Muscle layer of duodenum (tissue), 2 donors: Measurements from ENCODE around the gene ETFRF1.

Experiments used
- H3K27ac ChIP-seq: one replicate; pipeline ENCODE4 v1.7.0; 2013; ENCODE audit warnings: mild to moderate bottlenecking, low read length
- H3K27me3 ChIP-seq: one replicate; pipeline ENCODE4 v1.7.0; 2013; ENCODE audit warnings: low read depth, mild to moderate bottlenecking, control low read depth, low read length
- H3K36me3 ChIP-seq, 2 donors: one replicate each; pipeline ENCODE4 v1.7.0; 2013; ENCODE audit warnings: low read length in 2 of 2, control low read depth in 1 of 2, mild to moderate bottlenecking in 1 of 2; ENCODE audit not compliant: insufficient read depth in 2 of 2, control insufficient read depth in 1 of 2
- H3K4me1 ChIP-seq, 2 donors: one replicate each; pipeline ENCODE4 v1.7.0; 2013; ENCODE audit warnings: low read length in 2 of 2, mild to moderate bottlenecking in 2 of 2, control low read depth in 1 of 2, moderate library complexity in 1 of 2; ENCODE audit not compliant: insufficient read depth in 2 of 2, control insufficient read depth in 1 of 2
- H3K4me3 ChIP-seq, 2 donors: one replicate each; pipeline ENCODE4 v1.7.0; 2013; ENCODE audit warnings: low read length in 2 of 2, low read depth in 1 of 2, mild to moderate bottlenecking in 1 of 2
- H3K9me3 ChIP-seq, 2 donors: one replicate each; pipeline ENCODE4 v1.7.0; 2013; ENCODE audit warnings: low read length in 2 of 2, control low read depth in 1 of 2, mild to moderate bottlenecking in 1 of 2; ENCODE audit not compliant: control insufficient read depth in 1 of 2
- donor health status: healthy.

ETFRF1 gene

DNA sequence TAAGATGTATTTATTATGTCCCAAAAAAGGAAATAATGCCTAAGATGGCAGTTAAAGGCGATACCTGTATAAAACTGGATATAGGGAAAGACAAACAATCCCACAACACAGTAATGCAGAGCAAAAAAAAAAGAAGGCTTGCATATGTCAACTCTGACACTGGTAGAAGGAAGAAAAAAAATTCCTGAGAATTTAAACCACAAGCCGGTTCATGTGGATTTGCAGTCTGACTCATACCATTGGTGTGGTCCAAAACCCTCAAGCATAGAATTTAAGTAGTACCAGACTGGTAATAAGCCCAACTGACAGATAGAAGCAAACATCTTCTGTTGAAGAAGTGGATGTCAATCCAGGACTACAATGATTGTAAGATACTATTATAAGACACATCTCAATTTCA lies 7.3 kb upstream of the ETFRF1 start:
- no peaks in the 10 kb centered on the region for H3K36me3 ChIP-seq
- H3K27ac ChIP-seq: no peak overlapping the region
- no peaks in the 10 kb centered on the region for H3K27me3 ChIP-seq
- H3K4me3 ChIP-seq: no peak overlapping the region
- peaks cover 0 to 4% of the 10 kb centered on the region in 2 donors for H3K4me1 ChIP-seq
- no peaks in the 10 kb centered on the region for H3K9me3 ChIP-seq

- no peak overlapping the region for H3K4me3 ChIP-seq
- H3K27me3 ChIP-seq: no peaks in the 10 kb centered on the region
- H3K4me1 ChIP-seq: peaks cover 0 to 9% of the 10 kb centered on the region in 2 donors
- no peaks in the 10 kb centered on the region for H3K36me3 ChIP-seq
- no peaks in the 10 kb centered on the region for H3K9me3 ChIP-seq
- no peak overlapping the region for H3K27ac ChIP-seq
Measured at GRCh38 chr12:25189656-25190055, 5.4 kb upstream of the ETFRF1 start.

GRCh38 chr12:25190793-25191192 lies 4.2 kb upstream of the ETFRF1 start:
- Histone ChIP-seq H3K9me3 (no peaks in the 10 kb centered on the region), H3K27me3 (no peaks in the 10 kb centered on the region), H3K36me3 (no peaks in the 10 kb centered on the region), H3K4me3 (no peak overlapping the region), H3K4me1 (peaks cover 0 to 9% of the 10 kb centered on the region in 2 donors), H3K27ac (no peak overlapping the region)

GRCh38 chr12:25194214-25194613 lies 823 bp upstream of the ETFRF1 start:
- H3K27me3 ChIP-seq: no peaks in the 10 kb centered on the region
- H3K27ac ChIP-seq: peak overlapping the region; percentile 96
- H3K4me3 ChIP-seq: peak overlapping the region; percentile 78 to 86
- H3K36me3 ChIP-seq: no peaks in the 10 kb centered on the region
- H3K4me1 ChIP-seq: peaks cover 0 to 13% of the 10 kb centered on the region in 2 donors
- H3K9me3 ChIP-seq: no peaks in the 10 kb centered on the region

DNA sequence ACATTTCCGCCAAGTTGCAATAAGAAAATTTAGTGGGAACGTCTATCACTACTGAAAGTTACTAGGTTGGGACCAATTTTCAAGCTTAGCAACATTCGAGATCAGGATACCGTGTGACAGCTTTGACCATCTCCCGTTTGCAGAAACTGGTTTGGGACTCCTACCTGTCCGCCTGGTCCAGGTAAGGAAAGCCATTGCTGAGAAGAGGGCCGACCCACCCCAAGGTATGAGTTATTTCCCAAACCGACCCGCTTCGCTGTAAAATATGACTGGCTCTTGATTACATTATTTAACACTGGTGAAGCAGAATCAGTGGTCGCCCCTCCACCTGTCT lies 348 bp upstream of the ETFRF1 start:
- Histone ChIP-seq H3K9me3 (no peaks in the 10 kb centered on the region), H3K4me3 (peak overlapping the region; percentile 78 to 86), H3K36me3 (no peaks in the 10 kb centered on the region), H3K27ac (peak overlapping the region; percentile 96), H3K27me3 (no peaks in the 10 kb centered on the region), H3K4me1 (peaks cover 0 to 13% of the 10 kb centered on the region in 2 donors)

GRCh38 chr12:25197608-25198007 lies 2.6 kb downstream of the ETFRF1 start:
- peaks cover 0 to 13% of the 10 kb centered on the region in 2 donors for H3K4me1 ChIP-seq
- no peak overlapping the region for H3K27ac ChIP-seq
- H3K4me3 ChIP-seq: no peak overlapping the region
- H3K27me3 ChIP-seq: no peaks in the 10 kb centered on the region
- H3K9me3 ChIP-seq: no peaks in the 10 kb centered on the region
- H3K36me3 ChIP-seq: no peaks in the 10 kb centered on the region

GRCh38 chr12:25200703-25201102 lies 5.7 kb downstream of the ETFRF1 start:
- no peaks in the 10 kb centered on the region for H3K27me3 ChIP-seq
- H3K4me1 ChIP-seq: peaks cover 0 to 8% of the 10 kb centered on the region in 2 donors
- H3K27ac ChIP-seq: no peak overlapping the region
- no peak overlapping the region for H3K4me3 ChIP-seq
- H3K9me3 ChIP-seq: no peaks in the 10 kb centered on the region
- H3K36me3 ChIP-seq: peaks cover 4 to 12% of the 10 kb centered on the region in 2 donors

DNA sequence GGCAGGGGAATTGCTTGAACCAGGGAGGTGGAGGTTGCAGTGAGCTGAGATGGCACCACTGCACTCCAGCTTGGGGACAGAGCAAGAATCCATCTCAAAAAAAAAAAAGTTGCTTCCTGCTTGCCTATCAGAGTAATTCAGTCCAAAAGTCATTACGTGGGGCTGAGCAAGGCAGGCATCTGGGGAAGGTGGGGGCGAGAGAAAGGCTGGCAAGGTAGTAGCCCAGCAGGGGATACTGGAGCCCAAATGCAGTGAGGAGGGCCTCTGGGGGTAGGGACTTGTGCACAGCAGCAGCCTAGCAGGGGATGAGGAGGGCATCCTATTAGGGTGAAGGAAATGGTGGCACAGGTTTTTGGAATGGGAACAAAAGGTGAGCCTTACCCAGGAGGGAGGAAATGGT lies 7.1 kb downstream of the ETFRF1 start:
- Histone ChIP-seq H3K27ac (no peak overlapping the region), H3K36me3 (peaks cover 4 to 16% of the 10 kb centered on the region in 2 donors), H3K27me3 (no peaks in the 10 kb centered on the region)

GRCh38 chr12:25207411-25207810 lies 12.4 kb downstream of the ETFRF1 start:
- Histone ChIP-seq H3K27ac (no peak overlapping the region), H3K9me3 (no peaks in the 10 kb centered on the region), H3K36me3 (peaks cover 4 to 22% of the 10 kb centered on the region in 2 donors), H3K4me1 (no peaks in the 10 kb centered on the region), H3K27me3 (no peaks in the 10 kb centered on the region), H3K4me3 (no peak overlapping the region)

More for the DNA sequence above, 7.1 kb downstream of the ETFRF1 start:
- Histone ChIP-seq H3K4me1 (no peaks in the 10 kb centered on the region), H3K9me3 (no peaks in the 10 kb centered on the region), H3K4me3 (no peak overlapping the region)

- Histone ChIP-seq H3K4me3 (no peak overlapping the region), H3K27me3 (no peaks in the 10 kb centered on the region), H3K4me1 (no peaks in the 10 kb centered on the region), H3K27ac (no peak overlapping the region), H3K9me3 (no peaks in the 10 kb centered on the region), H3K36me3 (peaks cover 4 to 22% of the 10 kb centered on the region in 2 donors)
Measured at GRCh38 chr12:25207846-25208245, 12.8 kb downstream of the ETFRF1 start.

- H3K9me3 ChIP-seq: no peaks in the 10 kb centered on the region
- peaks cover under 1 to 17% of the 10 kb centered on the region in 2 donors for H3K36me3 ChIP-seq
- H3K27ac ChIP-seq: no peak overlapping the region
- H3K4me1 ChIP-seq: no peaks in the 10 kb centered on the region
- H3K4me3 ChIP-seq: no peak overlapping the region
- H3K27me3 ChIP-seq: no peaks in the 10 kb centered on the region
Measured at GRCh38 chr12:25208554-25208953, 13.5 kb downstream of the ETFRF1 start.

DNA sequence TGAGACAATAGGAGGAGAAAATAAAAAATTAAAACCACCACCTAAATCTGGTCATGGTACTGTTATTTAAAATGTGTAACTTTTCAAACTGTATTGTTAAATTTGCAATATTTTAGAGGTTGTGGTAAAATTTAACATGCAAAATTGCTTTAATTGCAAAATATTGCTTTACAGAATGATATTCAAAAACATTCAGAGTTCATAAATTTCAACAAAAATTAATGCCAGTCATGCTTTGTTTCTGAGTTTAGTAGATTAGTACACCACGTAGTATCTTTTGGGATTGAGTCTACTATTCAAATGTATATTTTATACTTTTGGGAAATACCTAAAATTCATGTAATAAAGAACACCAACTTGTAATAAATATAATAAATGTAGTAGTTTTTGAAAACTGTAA lies 18.3 kb downstream of the ETFRF1 start:
- H3K27me3 ChIP-seq: no peaks in the 10 kb centered on the region
- H3K36me3 ChIP-seq: peaks cover 0 to 6% of the 10 kb centered on the region in 2 donors

More for the DNA sequence above, 18.3 kb downstream of the ETFRF1 start:
- Histone ChIP-seq H3K4me1 (no peaks in the 10 kb centered on the region), H3K9me3 (no peaks in the 10 kb centered on the region), H3K27ac (no peak overlapping the region), H3K4me3 (no peak overlapping the region)
